Myocyte (in vitro differentiated cells): Measurements from ENCODE around the gene TNFAIP2. TPM values are rescaled to one million over a fixed set of nuclear protein-coding genes. Genes with fewer than 3 reads are reported as not detected.

Experiments
- DNase-seq: peaks from one replicate; pipeline ENCODE4 v3.0.0-alpha.2; 2012; ENCODE audit warnings: low read depth
- polyA plus RNA-seq: library from polyadenylated mRNA; unstranded; fragments of >200 nt; gene quantifications from one replicate; pipeline ENCODE4 v1.2.1, GENCODE V29; 2012; ENCODE audit warnings: missing spikeins
- total RNA-seq: library from RNA; depleted of rRNA; stranded (reverse); fragments of >200 nt; gene quantifications from 2 replicates; pipeline ENCODE4 v1.2.3, GENCODE V29; 2014

Gene TNFAIP2
- 76.6 and 179 TPM in 2 replicates for total RNA-seq
- 21.1 TPM for polyA plus RNA-seq

- no peak for DNase-seq
These were observed at the start of gene TNFAIP2 for GRCh38 chr14:103122947-103123633. TNFAIP2 (plus strand) TSS chr14:103123461; CDS start chr14:103126458, 2,997 bp downstream.

GRCh38 chr14:103073876-103074728 is 49.2 kb upstream of the TNFAIP2 start:
- no peak for DNase-seq

- no peak for DNase-seq
These were observed 48.4 kb upstream of the TNFAIP2 start for GRCh38 chr14:103074729-103075367.

- DNase-seq = peak; percentile 81
These were observed 44.9 kb upstream of the TNFAIP2 start for GRCh38 chr14:103078420-103078749.

GRCh38 chr14:103078860-103079587 is 44.2 kb upstream of the TNFAIP2 start:
- DNase-seq = no peak

GRCh38 chr14:103081951-103082350 is 41.3 kb upstream of the TNFAIP2 start:
- no peak for DNase-seq

GRCh38 chr14:103084021-103084919 is 39.0 kb upstream of the TNFAIP2 start, which contains the start of gene LBHD2:
LBHD2 (plus strand) TSS chr14:103084210; CDS start chr14:103086013, 1,803 bp downstream.
- no peak for DNase-seq

GRCh38 chr14:103085106-103086091 is 37.9 kb upstream of the TNFAIP2 start:
- DNase-seq = no peak

GRCh38 chr14:103086771-103087342 is 36.4 kb upstream of the TNFAIP2 start:
- peak; percentile 72 for DNase-seq

GRCh38 chr14:103087343-103087835 is 35.9 kb upstream of the TNFAIP2 start:
- no peak for DNase-seq

- no peak for DNase-seq
These were observed 34.3 kb upstream of the TNFAIP2 start for GRCh38 chr14:103088921-103089320.

- DNase-seq = no peak
These were observed 33.6 kb upstream of the TNFAIP2 start for GRCh38 chr14:103089386-103090335.

GRCh38 chr14:103090481-103091020 is 32.7 kb upstream of the TNFAIP2 start:
- DNase-seq = no peak

- peak; percentile 46 for DNase-seq
These were observed 32.0 kb upstream of the TNFAIP2 start for GRCh38 chr14:103091041-103091882.

- DNase-seq = no peak
These were observed 31.4 kb upstream of the TNFAIP2 start for GRCh38 chr14:103091883-103092222.

GRCh38 chr14:103093856-103094405 is 29.3 kb upstream of the TNFAIP2 start:
- no peak for DNase-seq
